Measurements from ENCODE around the gene DENND5A. TPM values are rescaled to one million over a fixed set of nuclear protein-coding genes. Genes with fewer than 3 reads are reported as not detected.

Gene DENND5A
- total RNA-seq, 1 donor from 2014 or later, result 75.3 TPM

DNA sequence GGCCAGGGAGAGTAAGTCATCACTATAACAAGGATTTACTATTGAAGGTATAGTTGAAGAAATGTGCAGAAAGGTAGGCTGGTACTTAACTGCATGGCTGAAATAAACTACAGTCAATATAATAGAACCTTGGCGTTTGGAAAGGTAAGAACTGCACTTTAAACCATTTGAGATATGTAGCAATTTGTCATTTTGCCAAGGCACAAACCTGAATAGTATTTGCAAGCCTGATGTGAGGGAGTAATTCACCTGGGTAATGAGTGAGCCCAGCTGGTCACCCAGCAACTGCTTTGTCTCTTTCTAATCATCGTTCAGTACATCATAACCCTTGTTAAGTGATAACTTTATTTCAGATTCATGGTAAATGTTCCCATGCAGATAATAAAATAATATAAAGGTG, 111.5 kb downstream of the DENND5A start:
- no peak for DNase-seq (ENCODE audit: low spot score, unreplicated experiment)
- TF ChIP-seq, protein P1, sequence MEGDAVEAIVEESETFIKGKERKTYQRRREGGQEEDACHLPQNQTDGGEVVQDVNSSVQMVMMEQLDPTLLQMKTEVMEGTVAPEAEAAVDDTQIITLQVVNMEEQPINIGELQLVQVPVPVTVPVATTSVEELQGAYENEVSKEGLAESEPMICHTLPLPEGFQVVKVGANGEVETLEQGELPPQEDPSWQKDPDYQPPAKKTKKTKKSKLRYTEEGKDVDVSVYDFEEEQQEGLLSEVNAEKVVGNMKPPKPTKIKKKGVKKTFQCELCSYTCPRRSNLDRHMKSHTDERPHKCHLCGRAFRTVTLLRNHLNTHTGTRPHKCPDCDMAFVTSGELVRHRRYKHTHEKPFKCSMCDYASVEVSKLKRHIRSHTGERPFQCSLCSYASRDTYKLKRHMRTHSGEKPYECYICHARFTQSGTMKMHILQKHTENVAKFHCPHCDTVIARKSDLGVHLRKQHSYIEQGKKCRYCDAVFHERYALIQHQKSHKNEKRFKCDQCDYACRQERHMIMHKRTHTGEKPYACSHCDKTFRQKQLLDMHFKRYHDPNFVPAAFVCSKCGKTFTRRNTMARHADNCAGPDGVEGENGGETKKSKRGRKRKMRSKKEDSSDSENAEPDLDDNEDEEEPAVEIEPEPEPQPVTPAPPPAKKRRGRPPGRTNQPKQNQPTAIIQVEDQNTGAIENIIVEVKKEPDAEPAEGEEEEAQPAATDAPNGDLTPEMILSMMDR (IDR thresholded peaks at IDR 0.05; ENCODE audit: unreplicated experiment), result no peak
- no peaks in the 10 kb centered on the region for H3K4me1 Mint-ChIP-seq (ENCODE audit: low read depth)

DNA sequence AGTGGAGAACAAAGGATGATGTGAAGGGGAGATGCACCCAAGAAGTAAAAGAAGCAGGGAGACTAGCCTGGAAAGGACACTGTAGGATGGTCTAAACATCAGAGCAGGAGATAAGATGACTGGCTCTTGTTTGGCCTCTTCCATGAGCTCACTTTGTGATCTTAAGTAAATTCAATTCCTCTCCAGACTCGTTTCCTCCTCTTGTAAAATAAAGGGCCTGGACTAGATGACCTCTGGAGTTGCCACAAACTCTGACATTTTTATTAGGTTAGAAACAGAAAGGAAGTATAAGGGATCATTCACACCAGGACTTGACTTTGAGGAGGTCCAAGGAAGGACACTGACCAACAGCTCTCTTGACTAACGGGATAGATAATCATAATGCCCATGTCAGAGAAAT, 113.5 kb downstream of the DENND5A start:
- DNase-seq (ENCODE audit: low spot score, unreplicated experiment), result no peak
- Mint-ChIP-seq H3K4me1 (ENCODE audit: low read depth) (no peaks in the 10 kb centered on the region), H3K27ac (no peak overlapping the region), H3K4me3 (ENCODE audit: low read depth) (no peak overlapping the region), H3K36me3 (ENCODE audit: insufficient read depth) (peaks cover 24% of the 10 kb centered on the region), H3K9me3 (ENCODE audit: low read depth) (no peaks in the 10 kb centered on the region), H3K27me3 (no peaks in the 10 kb centered on the region)
- TF ChIP-seq, protein P1 (IDR thresholded peaks at IDR 0.05; ENCODE audit: unreplicated experiment), result no peak

More for the DNA sequence above, 111.5 kb downstream of the DENND5A start:
- Mint-ChIP-seq H3K27ac (no peak overlapping the region), H3K4me3 (ENCODE audit: low read depth) (no peak overlapping the region), H3K9me3 (ENCODE audit: low read depth) (no peaks in the 10 kb centered on the region), H3K36me3 (ENCODE audit: insufficient read depth) (peaks cover 15% of the 10 kb centered on the region), H3K27me3 (no peaks in the 10 kb centered on the region)

DNA sequence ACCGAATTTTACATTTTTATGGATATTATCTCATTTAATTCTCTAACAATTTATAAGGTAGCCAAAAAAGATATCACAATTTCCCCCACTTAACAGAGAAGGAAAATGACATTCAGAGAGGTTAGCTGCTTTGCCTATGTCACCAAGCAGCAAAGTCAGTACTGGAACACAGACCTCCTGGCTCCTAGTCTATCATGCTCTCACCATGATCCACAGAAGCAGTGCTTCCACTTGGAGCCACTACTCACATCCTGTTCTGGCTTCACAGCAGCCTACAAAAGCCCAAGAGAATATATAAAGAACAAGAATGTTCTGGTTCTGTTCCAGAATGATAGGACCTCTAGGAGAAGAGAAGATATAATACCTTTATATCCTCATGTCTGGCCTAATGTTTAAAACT, 114.2 kb downstream of the DENND5A start:
- Mint-ChIP-seq H3K4me1 (ENCODE audit: low read depth) (no peaks in the 10 kb centered on the region), H3K36me3 (ENCODE audit: insufficient read depth) (peaks cover 23% of the 10 kb centered on the region), H3K9me3 (ENCODE audit: low read depth) (no peaks in the 10 kb centered on the region), H3K27me3 (no peaks in the 10 kb centered on the region), H3K27ac (no peak overlapping the region), H3K4me3 (ENCODE audit: low read depth) (no peak overlapping the region)
- no peak for DNase-seq (ENCODE audit: low spot score, unreplicated experiment)
- TF ChIP-seq, protein P1 (IDR thresholded peaks at IDR 0.05; ENCODE audit: unreplicated experiment), result no peak

DNA sequence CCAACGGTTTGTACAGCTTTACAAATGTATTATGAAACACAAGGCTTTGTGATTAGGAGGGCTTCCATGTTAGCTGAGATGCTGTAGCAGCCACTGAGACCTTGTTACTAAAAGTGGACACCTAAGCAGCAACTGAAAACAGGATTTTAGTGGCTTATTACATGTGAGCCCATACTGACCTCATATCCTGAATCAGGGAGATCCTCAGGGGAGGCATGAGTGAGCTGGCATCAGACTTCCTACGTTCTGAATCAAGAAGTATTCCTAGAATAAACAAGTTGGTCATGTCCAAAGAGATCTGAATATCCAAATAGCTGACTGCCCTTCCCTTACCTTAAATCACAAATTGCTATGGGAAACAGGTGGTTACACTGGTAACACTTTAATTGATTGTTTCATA, 114.6 kb downstream of the DENND5A start:
- no peaks in the 10 kb centered on the region for H3K4me1 Mint-ChIP-seq (ENCODE audit: low read depth)
- H3K36me3 Mint-ChIP-seq (ENCODE audit: insufficient read depth), result peaks cover 23% of the 10 kb centered on the region
- H3K4me3 Mint-ChIP-seq (ENCODE audit: low read depth), result no peak overlapping the region
- H3K27me3 Mint-ChIP-seq, result no peaks in the 10 kb centered on the region
- H3K27ac Mint-ChIP-seq, result no peak overlapping the region
- DNase-seq (ENCODE audit: low spot score, unreplicated experiment), result no peak
- TF ChIP-seq, protein P1 (IDR thresholded peaks at IDR 0.05; ENCODE audit: unreplicated experiment), result no peak
- no peaks in the 10 kb centered on the region for H3K9me3 Mint-ChIP-seq (ENCODE audit: low read depth)

DNA sequence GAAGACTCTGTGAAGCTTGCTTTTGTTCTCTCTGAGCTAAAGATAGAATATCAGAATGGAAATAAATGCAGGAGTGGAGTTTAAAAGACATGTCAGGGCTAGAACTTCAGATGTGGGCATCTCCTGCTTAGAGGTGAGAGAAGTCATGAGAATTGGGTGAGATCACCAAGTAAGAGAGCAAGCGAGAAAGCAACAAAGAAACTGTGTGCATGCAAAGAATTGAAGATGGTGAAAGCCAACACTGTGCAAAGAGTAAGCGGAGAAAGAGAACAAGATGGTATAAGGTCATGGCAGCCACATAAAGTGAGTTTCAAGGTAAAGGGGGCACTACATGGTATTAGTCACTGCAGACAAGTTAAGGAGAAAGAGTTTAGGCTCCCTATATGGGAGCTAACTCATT, 116.4 kb downstream of the DENND5A start:
- Mint-ChIP-seq H3K27me3 (no peaks in the 10 kb centered on the region), H3K36me3 (ENCODE audit: insufficient read depth) (peaks cover 26% of the 10 kb centered on the region), H3K4me1 (ENCODE audit: low read depth) (no peaks in the 10 kb centered on the region), H3K9me3 (ENCODE audit: low read depth) (no peaks in the 10 kb centered on the region), H3K4me3 (ENCODE audit: low read depth) (no peak overlapping the region), H3K27ac (no peak overlapping the region)
- no peak for DNase-seq (ENCODE audit: low spot score, unreplicated experiment)
- TF ChIP-seq, protein P1 (IDR thresholded peaks at IDR 0.05; ENCODE audit: unreplicated experiment), result no peak
